GM18505 (cell line): ENCODE measurements around the gene GNAO1.
"Not testable (repeated sequence)": the region's sequence is repeated elsewhere in the genome, so short reads cannot be mapped to it uniquely, and the experiment has no call there.

Experiments used
- ATAC-seq: cut with Tn5 transposase; IDR thresholded peaks from one replicate; pipeline ENCODE4 v1.9.1; 2021; ENCODE audit not compliant: unreplicated experiment
- POLR2A ChIP-seq: IDR thresholded peaks from 4 replicates; pipeline ENCODE4 v1.6.1; 2011; ENCODE audit warnings: borderline replicate concordance; ENCODE audit not compliant: insufficient read depth, insufficient read length; ENCODE audit errors: extremely low read depth

The GNAO1 gene

DNA sequence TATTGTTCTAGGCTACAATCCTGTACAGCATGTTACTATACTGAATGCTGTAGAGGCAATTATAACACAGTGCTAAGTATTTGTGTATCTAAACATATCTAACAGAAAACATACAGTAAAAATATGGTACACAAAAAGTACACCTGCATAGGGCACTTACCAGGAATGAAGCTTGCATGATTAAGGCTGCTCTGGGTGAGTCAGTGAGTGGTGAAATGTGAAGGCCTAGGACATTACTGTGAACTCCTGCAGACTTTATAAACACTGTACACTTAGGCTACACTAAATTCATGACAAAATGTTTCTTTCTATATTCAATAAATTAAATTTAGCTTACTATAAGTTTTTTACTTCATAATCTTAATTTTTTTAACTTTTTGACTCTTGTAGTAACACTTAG lies 196.9 kb downstream of the GNAO1 start:
- no peak for TF ChIP-seq POLR2A
- no peak for ATAC-seq

DNA sequence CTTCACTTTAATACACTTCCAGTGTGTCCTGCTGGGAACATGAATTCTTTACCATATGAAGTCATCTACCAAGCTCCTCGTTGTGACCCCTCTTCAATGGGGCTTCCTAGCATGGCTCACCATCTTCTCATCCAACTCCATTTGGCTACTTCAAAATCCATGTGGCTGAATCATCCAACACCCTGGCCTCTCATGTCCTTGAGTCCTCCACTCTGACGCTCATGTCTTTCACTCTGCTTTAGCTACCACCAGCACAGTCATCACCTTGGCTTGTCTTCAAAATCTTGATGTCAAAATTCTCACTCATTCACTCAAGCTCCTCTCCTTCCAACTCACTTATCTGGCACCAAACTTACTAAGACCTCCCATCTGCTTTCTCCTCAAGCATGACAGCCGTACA lies 198.3 kb downstream of the GNAO1 start:
- no peak for TF ChIP-seq POLR2A
- no peak for ATAC-seq

DNA sequence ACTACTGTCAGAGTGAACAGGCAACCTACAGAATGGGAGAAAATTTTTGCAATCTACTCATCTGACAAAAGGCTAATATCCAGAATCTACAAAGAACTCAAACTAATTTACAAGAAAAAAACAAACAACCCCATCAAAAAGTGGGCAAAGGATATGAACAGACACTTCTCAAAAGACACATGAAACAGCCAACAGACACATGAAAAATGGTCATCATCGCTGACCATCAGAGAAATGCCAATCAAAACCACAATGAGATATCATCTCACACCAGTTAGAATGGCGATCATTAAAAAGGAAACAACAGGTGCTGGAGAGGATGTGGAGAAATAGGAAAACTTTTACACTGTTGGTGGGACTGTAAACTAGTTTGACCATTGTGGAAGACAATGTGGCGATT lies 205.4 kb downstream of the GNAO1 start:
- not testable (repeated sequence) for ATAC-seq

DNA sequence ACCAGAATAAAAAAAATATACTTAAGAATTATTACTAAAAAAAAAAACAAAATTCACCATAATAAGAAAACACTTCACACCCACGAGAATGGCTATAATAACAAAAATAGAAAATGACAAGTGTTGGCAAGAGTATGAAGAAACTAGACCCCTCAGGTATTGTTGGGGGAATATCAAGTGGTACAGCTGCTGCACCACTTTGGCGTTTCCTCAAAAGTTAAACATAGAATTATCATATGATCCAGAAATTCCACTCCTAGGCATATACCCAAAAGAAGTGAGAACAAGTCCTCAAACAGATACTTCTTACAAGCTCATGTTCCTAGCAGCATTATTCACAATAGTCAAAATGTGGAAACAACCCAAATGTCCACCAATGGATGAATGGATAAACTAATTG lies 207.8 kb downstream of the GNAO1 start:
- no peak for ATAC-seq
- TF ChIP-seq POLR2A = no peak

DNA sequence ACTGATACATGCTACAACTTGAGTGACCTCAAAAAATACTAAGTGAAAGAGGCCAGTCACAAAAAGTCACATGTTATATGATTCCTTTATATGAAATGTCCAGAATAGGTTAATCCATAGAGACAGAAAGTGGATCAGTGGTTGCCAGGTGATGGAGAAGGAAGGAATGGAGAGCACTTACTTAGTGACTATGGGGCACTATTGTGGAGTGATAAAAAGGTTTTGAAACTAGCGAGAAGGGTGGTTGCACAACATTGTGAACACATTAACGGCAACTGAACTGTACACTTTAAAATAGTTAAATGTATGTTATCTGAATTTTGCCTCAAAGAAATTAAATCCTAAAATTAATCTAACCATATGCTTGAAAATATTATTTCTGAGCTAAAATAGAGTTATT lies 208.2 kb downstream of the GNAO1 start:
- no peak for ATAC-seq
- TF ChIP-seq POLR2A = no peak

DNA sequence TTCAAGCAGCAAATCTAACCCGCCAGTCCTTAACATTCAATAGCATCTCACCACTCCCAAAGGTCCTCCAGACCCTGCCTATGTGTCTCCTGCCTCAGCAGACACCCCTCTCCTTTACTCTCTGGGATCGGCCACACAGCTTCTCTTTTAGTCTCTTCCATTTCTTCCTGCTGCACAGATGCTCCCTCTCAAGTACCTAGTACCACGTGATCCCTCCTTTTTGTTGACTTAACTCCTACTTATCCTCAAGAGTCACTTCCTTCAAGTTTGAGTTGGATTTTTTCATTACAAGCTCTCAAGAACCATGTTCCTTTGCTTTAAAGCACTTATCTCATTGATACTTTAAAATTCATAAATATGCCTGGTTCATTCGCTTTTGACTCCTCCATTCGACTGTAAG lies 209.2 kb downstream of the GNAO1 start:
- no peak for TF ChIP-seq POLR2A
- no peak for ATAC-seq

DNA sequence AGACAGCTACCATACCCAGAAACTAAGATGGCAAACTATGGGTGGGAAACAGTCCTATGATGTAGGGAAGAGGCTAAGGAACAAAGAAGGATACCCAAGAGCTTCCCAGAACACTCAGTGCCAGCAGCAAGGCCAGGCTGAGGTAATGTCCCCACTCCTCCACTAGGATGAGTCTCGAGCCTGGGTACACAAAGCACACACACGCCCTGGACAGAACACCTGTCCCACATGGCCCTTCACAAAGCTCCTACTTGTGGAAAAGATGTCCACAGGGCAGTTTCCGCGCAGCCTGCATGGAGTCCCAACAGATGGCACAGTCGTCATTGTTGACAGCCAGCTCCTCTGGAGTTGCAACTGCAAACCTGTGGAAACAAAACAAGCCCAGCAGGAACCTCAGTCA lies 210.2 kb downstream of the GNAO1 start:
- ATAC-seq = no peak
- no peak for TF ChIP-seq POLR2A

DNA sequence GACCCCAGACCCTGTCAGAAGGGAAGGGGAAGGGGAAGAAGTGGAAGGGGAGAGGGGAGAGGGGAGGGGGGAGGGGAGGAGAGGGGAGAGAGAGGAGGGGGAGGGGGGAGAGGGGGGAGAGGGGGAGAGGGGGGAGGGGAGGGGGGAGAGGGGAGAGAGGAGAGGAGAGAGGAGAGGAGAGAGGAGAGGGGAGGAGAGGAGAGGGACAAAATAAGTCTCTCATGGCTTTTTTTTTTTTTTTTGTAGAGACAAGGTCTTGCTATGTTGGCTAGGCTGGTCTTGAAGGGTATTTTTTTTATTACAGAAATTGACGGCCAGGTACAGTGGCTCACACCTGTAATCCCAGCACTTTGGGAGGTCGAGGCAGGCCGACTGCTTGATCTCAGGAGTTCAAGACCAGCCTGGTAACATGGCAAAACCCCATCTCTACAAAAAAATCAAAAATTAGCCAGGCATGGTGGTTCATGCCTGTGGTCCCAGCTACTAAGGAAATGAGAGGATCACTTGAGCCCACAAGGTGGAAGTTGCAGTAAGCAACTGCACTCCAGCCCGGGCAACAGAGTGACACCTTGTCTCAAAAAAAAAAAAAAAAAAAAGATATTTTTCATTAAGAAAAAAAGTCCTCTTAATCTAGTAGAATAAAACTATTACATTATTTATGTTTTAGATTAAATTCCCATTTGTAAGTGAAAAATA lies 214.8 kb downstream of the GNAO1 start:
- no peak for TF ChIP-seq POLR2A
- no peak for ATAC-seq
